ENCODE results near the gene SPIB.
"Not testable (repeated sequence)": the region's sequence is repeated elsewhere in the genome, so short reads cannot be mapped to it uniquely, and the experiment has no call there.

SPIB gene

GRCh38 chr19:50439130-50439529 is 20.4 kb downstream of the SPIB start:
- not testable (repeated sequence) for DNase-seq (ENCODE audit: low read depth)

GRCh38 chr19:50444059-50444458 is 25.3 kb downstream of the SPIB start:
- no peak for DNase-seq (ENCODE audit: low read depth)

- no peak for DNase-seq (ENCODE audit: low read depth)
Observed at GRCh38 chr19:50447053-50447452, 28.3 kb downstream of the SPIB start.

GRCh38 chr19:50447750-50448149 is 29.0 kb downstream of the SPIB start:
- DNase-seq (ENCODE audit: low read depth) = no peak

- DNase-seq (ENCODE audit: low read depth) = no peak
Observed at GRCh38 chr19:50449236-50449899, 30.6 kb downstream of the SPIB start.

- no peak for DNase-seq (ENCODE audit: low read depth)
Observed at GRCh38 chr19:50450369-50451222, 31.9 kb downstream of the SPIB start.

- no peak for DNase-seq (ENCODE audit: low read depth)
Observed at GRCh38 chr19:50451223-50451534, 32.4 kb downstream of the SPIB start.

- DNase-seq (ENCODE audit: low read depth) = no peak
Observed at GRCh38 chr19:50453243-50453642, 34.5 kb downstream of the SPIB start.

GRCh38 chr19:50455992-50456391 is 37.3 kb downstream of the SPIB start:
- DNase-seq (ENCODE audit: low read depth) = no peak

- no peak for DNase-seq (ENCODE audit: low read depth)
Observed at GRCh38 chr19:50457300-50457699, 38.6 kb downstream of the SPIB start.

GRCh38 chr19:50458396-50459066 is 39.8 kb downstream of the SPIB start:
- no peak for DNase-seq (ENCODE audit: low read depth)

- DNase-seq (ENCODE audit: low read depth) = no peak
Observed at GRCh38 chr19:50459067-50459456, 40.3 kb downstream of the SPIB start.

GRCh38 chr19:50459638-50460037 is 40.9 kb downstream of the SPIB start:
- DNase-seq (ENCODE audit: low read depth) = no peak

- no peak for DNase-seq (ENCODE audit: low read depth)
Observed at GRCh38 chr19:50460161-50460765, 41.5 kb downstream of the SPIB start.

GRCh38 chr19:50461066-50461875 is 42.5 kb downstream of the SPIB start:
- no peak for DNase-seq (ENCODE audit: low read depth)

- DNase-seq (ENCODE audit: low read depth) = no peak
Observed at GRCh38 chr19:50462970-50463369, 44.2 kb downstream of the SPIB start.

GRCh38 chr19:50464348-50464747 is 45.6 kb downstream of the SPIB start:
- DNase-seq (ENCODE audit: low read depth) = no peak

GRCh38 chr19:50465000-50465399 is 46.3 kb downstream of the SPIB start:
- DNase-seq (ENCODE audit: low read depth) = no peak

GRCh38 chr19:50465986-50466705 is 47.4 kb downstream of the SPIB start:
- DNase-seq (ENCODE audit: low read depth) = no peak

GRCh38 chr19:50466706-50467039 is 47.9 kb downstream of the SPIB start:
- no peak for DNase-seq (ENCODE audit: low read depth)

- DNase-seq (ENCODE audit: low read depth) = no peak
Observed at GRCh38 chr19:50467566-50467965, 48.8 kb downstream of the SPIB start.

Data from T-helper 22 cell (primary cell).